H1 (cell line): ENCODE results near the gene PCCA. TPM values are rescaled to one million over a fixed set of nuclear protein-coding genes. Genes with fewer than 3 reads are reported as not detected.

Source experiments
- CBX5 ChIP-seq: fragments of 300-800, 300-1000 bp; sonication (generic); IDR thresholded peaks from 2 replicates; pipeline ENCODE4 v1.7.1; 2016; ENCODE audit warnings: antibody characterized with exemption, low read length, low read depth
- MAFK ChIP-seq: IDR thresholded peaks from 2 replicates; pipeline ENCODE4 v1.6.1; 2012; ENCODE audit warnings: low read depth, mild to moderate bottlenecking, improper control_type of control experiment, low read length
- SP2 ChIP-seq: IDR thresholded peaks from 2 replicates; pipeline ENCODE4 v1.6.1; 2012; ENCODE audit warnings: mild to moderate bottlenecking, low read length, inconsistent platforms
- TAF7 ChIP-seq: optimal IDR thresholded peaks from 2 replicates; pipeline ENCODE3; 2011; ENCODE audit warnings: low read depth, mild to moderate bottlenecking, inconsistent platforms, low read length, moderate library complexity, borderline replicate concordance
- polyA plus RNA-seq, 7 experiments: library from polyadenylated mRNA; depleted of rRNA in 3 of 7; stranded (reverse) in 5 of 7; unstranded in 2 of 7; fragments of >200 nt in 5 of 7; fragments of 200-250 nt in 2 of 7; gene quantifications; 1 replicate in 5 of 7; 2 replicates in 1 of 7; 4 replicates in 1 of 7; pipeline versions ENCODE4 v1.2.1 to v1.2.3, GENCODE V29; 2011 to 2013; ENCODE audit warnings: missing spikeins in 2 of 7, mixed read lengths in 2 of 7
- total RNA-seq: library from RNA; stranded (reverse); fragmentation: NEBNext Ultra II Directional; extraction: Animal tissue kit (Norgen Biotek cat#: 25700); gene quantifications from 2 replicates; pipeline ENCODE4 v1.2.1, GENCODE V29; 2021

PCCA gene
- total and polyA plus RNA-seq, 2 of the 8 experiments (the other 6 are each of a cell fraction or from before 2014, with no cell fraction given) = 18.4 to 49.8 TPM

DNA sequence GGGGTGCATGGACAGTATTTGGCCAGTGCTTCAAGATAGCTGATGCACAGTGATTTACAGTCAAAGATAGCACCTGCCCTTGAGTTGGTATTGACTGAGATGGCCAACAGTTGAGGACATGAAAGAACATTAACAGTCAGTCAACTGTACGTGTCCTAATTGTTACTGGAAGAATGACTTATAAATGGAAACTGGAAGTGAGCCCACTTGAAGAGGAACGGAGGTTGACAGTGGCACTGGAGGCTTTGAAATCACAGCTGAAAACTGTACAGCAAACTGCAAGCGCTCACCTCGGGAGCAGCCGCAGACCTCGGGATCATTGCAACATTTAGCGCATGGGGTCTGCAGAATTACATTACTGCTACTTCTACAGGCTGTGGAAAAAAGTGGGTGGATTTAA, 422.6 kb downstream of the PCCA start (continued):
- TF ChIP-seq CBX5 = no peak
- TF ChIP-seq MAFK = no peak
- no peak for TF ChIP-seq TAF7
- TF ChIP-seq SP2 = no peak
